HG03095 (cell line): Measurements from ENCODE around the gene SLC4A2.

Experiments used
- ATAC-seq: cut with Tn5 transposase; IDR thresholded peaks from one replicate; pipeline ENCODE4 v1.9.1; 2021; ENCODE audit warnings: moderate library complexity; ENCODE audit not compliant: unreplicated experiment

The SLC4A2 gene

GRCh38 chr7:151061213-151062110, 2.1 kb downstream of the SLC4A2 start:
- no peak for ATAC-seq

GRCh38 chr7:151062111-151062398, 2.7 kb downstream of the SLC4A2 start:
- no peak for ATAC-seq

- no peak for ATAC-seq
Measured at GRCh38 chr7:151062399-151063211, 3.2 kb downstream of the SLC4A2 start.

GRCh38 chr7:151063212-151063561, 3.8 kb downstream of the SLC4A2 start:
- ATAC-seq = no peak

- ATAC-seq = no peak
Measured at GRCh38 chr7:151064454-151064853, 5.1 kb downstream of the SLC4A2 start.

- ATAC-seq = no peak
Measured at GRCh38 chr7:151064993-151065392, 5.6 kb downstream of the SLC4A2 start.

GRCh38 chr7:151065516-151065915, 6.1 kb downstream of the SLC4A2 start:
- no peak for ATAC-seq

GRCh38 chr7:151066273-151066974, 7.0 kb downstream of the SLC4A2 start:
- no peak for ATAC-seq

GRCh38 chr7:151068069-151068773, 8.8 kb downstream of the SLC4A2 start:
- ATAC-seq = no peak

- ATAC-seq = no peak
Measured at GRCh38 chr7:151069841-151070573, 10.6 kb downstream of the SLC4A2 start.

- no peak for ATAC-seq
Measured at GRCh38 chr7:151070574-151070960, 11.2 kb downstream of the SLC4A2 start.

GRCh38 chr7:151071032-151071866, 11.9 kb downstream of the SLC4A2 start:
- ATAC-seq = no peak

- no peak for ATAC-seq
Measured at GRCh38 chr7:151073990-151074389, 14.6 kb downstream of the SLC4A2 start.

- ATAC-seq = no peak
Measured at GRCh38 chr7:151074817-151075661, 15.7 kb downstream of the SLC4A2 start.

- ATAC-seq = no peak
Measured at GRCh38 chr7:151075662-151075971, 16.2 kb downstream of the SLC4A2 start.

- no peak for ATAC-seq
Measured at GRCh38 chr7:151075978-151076426, 16.6 kb downstream of the SLC4A2 start.

- ATAC-seq = no peak
Measured at GRCh38 chr7:151076863-151077704, 17.7 kb downstream of the SLC4A2 start.
